Omental fat pad (tissue), 4 donors: ENCODE data around the gene PI4K2A. TPM values are rescaled to one million over a fixed set of nuclear protein-coding genes. Genes with fewer than 3 reads are reported as not detected.

Experiments used
- ATAC-seq: fragments of 150-250 bp; one replicate; pipeline ENCODE4 v1.9.1; 2016; ENCODE audit warnings: mild to moderate bottlenecking, moderate library complexity; ENCODE audit not compliant: low FRiP score
- DNase-seq: peaks from one replicate; pipeline ENCODE4 v3.0.0-alpha.2; 2019; ENCODE audit warnings: low spot score
- total RNA-seq, 4 donors: library from RNA; depleted of rRNA; stranded (reverse); fragments of >200 nt; gene quantifications; one replicate each; pipeline ENCODE4 v1.1.0, GENCODE V29; 2016
- TF ChIP-seq, protein P1 (sequence below), 3 donors: fragments of 450-650 bp; IDR thresholded peaks; one replicate each; pipeline ENCODE4 v1.5.1; 2016 to 2017; ENCODE audit warnings: antibody characterized with exemption in 3 of 3, mild to moderate bottlenecking in 3 of 3, moderate library complexity in 2 of 3

Gene PI4K2A
- total RNA-seq, 4 donors from 2014 or later, result 11.7 to 33.9 (median 17.8) TPM

DNA sequence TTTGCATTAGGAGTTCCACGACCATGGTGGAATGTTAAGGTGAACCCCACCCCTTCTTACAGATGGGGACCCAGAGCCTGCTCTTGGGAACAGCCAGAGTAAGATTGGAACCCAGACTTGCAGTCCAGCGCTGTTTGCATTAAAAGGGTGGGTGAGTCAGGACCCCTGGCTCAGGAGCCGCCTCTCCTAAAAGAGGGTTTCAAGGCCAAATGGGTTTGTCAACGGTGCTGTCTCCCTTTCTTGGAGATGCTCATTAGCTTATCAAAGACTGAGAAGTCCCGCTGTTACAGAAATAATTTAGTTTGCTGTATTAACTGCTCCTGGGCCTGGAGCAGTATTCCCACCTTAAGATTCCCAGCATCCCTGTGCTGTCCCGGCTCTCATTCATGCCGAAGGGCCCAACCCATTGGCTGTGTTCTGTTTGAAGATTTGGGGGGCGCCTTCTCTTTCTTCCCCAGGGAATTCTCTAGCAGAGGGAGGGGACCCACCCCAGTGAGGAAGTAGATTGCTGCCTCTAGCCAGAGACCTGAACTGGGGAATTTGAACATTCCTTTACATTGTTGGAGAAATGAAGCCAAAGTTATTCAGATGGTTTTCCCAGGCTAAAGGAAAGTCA, 74.9 kb downstream of the PI4K2A start:
- TF ChIP-seq, protein P1, sequence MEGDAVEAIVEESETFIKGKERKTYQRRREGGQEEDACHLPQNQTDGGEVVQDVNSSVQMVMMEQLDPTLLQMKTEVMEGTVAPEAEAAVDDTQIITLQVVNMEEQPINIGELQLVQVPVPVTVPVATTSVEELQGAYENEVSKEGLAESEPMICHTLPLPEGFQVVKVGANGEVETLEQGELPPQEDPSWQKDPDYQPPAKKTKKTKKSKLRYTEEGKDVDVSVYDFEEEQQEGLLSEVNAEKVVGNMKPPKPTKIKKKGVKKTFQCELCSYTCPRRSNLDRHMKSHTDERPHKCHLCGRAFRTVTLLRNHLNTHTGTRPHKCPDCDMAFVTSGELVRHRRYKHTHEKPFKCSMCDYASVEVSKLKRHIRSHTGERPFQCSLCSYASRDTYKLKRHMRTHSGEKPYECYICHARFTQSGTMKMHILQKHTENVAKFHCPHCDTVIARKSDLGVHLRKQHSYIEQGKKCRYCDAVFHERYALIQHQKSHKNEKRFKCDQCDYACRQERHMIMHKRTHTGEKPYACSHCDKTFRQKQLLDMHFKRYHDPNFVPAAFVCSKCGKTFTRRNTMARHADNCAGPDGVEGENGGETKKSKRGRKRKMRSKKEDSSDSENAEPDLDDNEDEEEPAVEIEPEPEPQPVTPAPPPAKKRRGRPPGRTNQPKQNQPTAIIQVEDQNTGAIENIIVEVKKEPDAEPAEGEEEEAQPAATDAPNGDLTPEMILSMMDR (IDR thresholded peaks at IDR 0.05), result no peak
- DNase-seq (no peak), ATAC-seq (no peak)

DNA sequence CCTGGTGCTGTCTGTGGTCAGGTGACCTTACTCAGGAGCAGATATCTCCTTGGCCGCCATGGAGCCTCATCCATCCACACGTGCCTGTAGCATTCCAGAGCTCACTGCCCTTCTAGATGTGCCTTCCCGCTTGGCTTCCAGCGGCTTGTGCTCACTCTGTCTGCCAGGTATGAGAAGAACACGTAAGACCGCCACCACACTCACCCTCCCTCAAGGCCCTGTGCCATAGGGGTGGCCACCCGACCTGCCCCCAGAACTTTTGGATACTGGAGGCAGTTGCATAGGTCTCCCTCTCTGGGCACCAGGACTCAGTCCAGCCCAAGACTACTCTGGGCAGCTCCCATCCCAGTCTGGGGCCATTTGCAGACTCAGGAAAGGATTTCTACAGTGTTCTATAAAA, 77.2 kb downstream of the PI4K2A start:
- no peak for DNase-seq
- ATAC-seq, result no peak
- TF ChIP-seq, protein P1 (IDR thresholded peaks at IDR 0.05), result no peak

DNA sequence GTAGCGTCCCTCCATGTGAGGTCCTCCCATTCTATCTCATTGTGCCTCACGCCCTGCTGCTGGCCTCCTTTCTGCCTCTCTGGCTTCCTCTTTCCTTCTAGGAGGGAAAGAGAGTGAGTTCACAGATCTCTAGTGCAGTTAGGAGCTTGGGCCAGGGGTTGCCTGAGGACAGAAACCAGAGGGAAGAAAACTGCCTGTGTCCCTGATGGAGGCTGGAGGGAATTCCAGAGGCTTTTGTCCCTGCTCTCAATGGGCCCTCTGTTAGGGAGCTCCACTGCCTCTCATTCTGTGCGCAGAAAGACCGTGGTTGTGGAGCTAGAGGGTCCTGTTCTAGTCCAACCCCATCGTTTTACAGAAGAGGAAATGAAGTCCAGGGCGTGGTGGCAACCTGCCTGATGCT, 77.7 kb downstream of the PI4K2A start:
- no peak for DNase-seq
- TF ChIP-seq, protein P1 (IDR thresholded peaks at IDR 0.05), result no peak
- no peak for ATAC-seq

DNA sequence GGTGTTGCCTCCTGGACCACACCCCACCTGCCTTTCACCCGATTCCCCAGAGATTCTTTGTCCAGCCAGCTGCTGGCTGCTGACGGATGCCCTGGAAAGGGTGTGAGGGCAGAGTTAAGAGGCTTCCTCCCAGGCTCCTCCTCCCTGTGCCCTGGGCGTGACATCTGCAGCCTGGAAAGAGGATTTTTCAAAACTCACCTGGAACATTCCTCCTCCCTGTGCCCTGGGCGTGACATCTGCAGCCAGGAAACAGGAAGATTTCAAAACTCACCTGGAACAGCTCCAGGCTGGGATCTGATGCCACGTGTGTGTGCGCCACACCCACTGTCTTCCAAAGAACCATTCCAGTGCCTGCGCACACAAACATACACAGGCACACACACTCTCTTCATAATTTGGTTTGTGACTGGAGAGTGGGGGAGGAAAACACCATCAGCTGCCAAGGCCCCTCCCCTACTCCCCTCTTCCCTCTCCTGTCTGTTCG, 78.2 kb downstream of the PI4K2A start:
- peak; percentile 68 for ATAC-seq

DNA sequence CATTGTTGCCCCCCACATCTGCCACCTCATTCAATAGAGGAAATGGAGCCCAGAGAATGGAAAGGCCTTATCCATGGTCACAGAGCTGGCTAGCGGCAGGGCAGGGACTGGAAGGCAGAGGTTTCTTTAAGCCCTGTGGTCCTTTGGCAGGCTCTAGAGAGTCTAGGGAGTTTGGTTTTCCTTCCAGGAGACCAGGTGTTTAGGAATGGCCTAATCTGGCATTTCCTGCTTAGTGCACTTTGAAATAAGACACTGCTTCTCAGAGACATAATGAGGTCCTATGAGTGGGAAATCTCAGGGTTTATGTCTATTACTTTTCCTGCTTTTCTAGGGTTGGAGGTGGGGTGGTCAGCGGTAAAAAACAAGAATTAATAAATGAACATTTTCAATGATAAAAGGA, 79.1 kb downstream of the PI4K2A start:
- TF ChIP-seq, protein P1 (IDR thresholded peaks at IDR 0.05), result no peak
- ATAC-seq (no peak), DNase-seq (no peak)

More for the DNA sequence above, 78.2 kb downstream of the PI4K2A start:
- TF ChIP-seq, protein P1 (IDR thresholded peaks at IDR 0.05), result no peak
- DNase-seq, result no peak

DNA sequence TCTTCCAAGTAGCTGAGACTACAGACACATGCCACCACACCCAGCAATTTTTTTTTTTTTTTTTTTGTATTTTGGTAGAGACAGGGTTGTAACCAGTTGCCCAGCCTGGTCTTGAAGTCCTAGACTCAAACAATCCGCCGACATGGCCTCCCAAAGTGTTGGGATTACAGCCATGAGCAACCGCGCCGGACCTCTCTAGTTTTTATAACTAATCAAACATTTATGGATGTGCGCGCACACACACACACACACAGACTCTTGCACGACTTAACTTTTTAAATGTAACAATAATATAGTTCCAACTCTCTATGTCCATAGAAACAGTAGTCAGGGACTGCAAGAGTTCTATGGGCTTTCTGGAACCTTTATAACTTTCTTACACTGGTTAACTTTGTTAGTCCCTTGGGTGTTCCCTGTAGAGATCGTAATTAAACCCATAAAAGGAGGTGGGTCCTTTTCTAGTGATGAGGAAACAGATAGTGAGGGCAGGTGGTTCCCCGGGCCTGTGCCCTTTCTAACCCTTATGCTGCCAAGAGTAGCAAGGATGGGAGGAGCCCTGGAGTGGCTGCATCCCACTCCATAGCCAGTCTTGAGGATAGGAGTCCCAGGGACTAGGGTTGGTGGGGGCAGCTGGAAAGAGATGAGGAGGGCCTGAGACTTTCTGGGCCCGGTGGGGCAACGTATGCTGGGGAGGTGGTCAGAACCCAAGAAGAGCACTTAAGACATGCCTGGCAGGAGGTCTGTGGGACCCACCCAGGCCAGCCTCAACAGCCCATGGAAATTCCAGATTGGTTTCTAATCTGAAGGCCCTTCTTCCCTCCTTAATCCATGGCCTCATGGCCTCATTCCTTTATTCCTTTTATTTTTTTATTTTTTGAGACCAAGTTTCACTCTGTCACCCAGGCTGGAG, 81.7 kb downstream of the PI4K2A start:
- ATAC-seq, result no peak
- DNase-seq, result no peak
- TF ChIP-seq, protein P1 (IDR thresholded peaks at IDR 0.05), result no peak
